Measurements from ENCODE around the gene SLC9A8.

Gene SLC9A8

DNA sequence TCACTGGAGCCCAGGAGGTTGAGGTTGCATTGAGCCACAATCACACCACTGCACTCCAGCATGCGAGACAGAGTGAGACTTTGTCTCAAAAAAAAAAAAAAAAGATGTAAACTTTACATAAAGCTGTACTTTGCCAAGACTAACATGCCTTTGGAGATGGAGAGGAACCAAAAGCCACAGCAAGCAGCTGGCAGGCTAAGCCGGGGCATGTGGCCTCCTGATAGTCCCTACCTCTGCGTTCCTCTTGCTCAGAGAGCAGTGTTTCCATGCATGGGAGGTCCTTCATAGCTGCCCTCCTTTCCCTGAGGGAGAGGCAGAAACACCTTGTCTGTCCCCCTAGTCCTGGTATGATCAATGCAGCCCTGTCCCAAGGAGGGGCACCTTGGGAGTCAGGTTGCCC, 67.5 kb downstream of the SLC9A8 start:
- Histone ChIP-seq H3K4me3 (ENCODE audit: insufficient read depth, low read length, poor library complexity, severe bottlenecking) (no peak overlapping the region), H4K20me1 (ENCODE audit: low read depth, low read length) (no peaks in the 10 kb centered on the region), H3F3A (ENCODE audit: insufficient read depth) (no peaks in the 10 kb centered on the region), H2AFZ (ENCODE audit: low read depth, low read length, severe bottlenecking) (no peak overlapping the region), H3K9ac (ENCODE audit: low read length) (no peak overlapping the region), H3K4me2 (ENCODE audit: low read depth, low read length, poor library complexity, severe bottlenecking) (no peak overlapping the region), H3K79me2 (ENCODE audit: insufficient read depth, low read length) (no peaks in the 10 kb centered on the region), H3K36me3 (ENCODE audit: low read length) (peaks cover 4% of the 10 kb centered on the region; the same call in 1 of the 2 replicates), H3K9me2 (replicated peaks; ENCODE audit: insufficient read depth, low read length) (no peaks in the 10 kb centered on the region), H3K27me3 (ENCODE audit: low read length) (no peaks in the 10 kb centered on the region), H3K27ac (ENCODE audit: low read depth, low read length) (no peak overlapping the region), H3K9me3 (ENCODE audit: insufficient read depth, low read length) (no peaks in the 10 kb centered on the region)
- no peak for TF ChIP-seq EZH2phosphoT487 (conservative IDR thresholded peaks at IDR 0.05; ENCODE audit: low read length)
- TF ChIP-seq, protein P1, sequence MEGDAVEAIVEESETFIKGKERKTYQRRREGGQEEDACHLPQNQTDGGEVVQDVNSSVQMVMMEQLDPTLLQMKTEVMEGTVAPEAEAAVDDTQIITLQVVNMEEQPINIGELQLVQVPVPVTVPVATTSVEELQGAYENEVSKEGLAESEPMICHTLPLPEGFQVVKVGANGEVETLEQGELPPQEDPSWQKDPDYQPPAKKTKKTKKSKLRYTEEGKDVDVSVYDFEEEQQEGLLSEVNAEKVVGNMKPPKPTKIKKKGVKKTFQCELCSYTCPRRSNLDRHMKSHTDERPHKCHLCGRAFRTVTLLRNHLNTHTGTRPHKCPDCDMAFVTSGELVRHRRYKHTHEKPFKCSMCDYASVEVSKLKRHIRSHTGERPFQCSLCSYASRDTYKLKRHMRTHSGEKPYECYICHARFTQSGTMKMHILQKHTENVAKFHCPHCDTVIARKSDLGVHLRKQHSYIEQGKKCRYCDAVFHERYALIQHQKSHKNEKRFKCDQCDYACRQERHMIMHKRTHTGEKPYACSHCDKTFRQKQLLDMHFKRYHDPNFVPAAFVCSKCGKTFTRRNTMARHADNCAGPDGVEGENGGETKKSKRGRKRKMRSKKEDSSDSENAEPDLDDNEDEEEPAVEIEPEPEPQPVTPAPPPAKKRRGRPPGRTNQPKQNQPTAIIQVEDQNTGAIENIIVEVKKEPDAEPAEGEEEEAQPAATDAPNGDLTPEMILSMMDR (IDR thresholded peaks at IDR 0.05; ENCODE audit: insufficient read depth, low read length, poor library complexity, severe bottlenecking), result no peak

DNA sequence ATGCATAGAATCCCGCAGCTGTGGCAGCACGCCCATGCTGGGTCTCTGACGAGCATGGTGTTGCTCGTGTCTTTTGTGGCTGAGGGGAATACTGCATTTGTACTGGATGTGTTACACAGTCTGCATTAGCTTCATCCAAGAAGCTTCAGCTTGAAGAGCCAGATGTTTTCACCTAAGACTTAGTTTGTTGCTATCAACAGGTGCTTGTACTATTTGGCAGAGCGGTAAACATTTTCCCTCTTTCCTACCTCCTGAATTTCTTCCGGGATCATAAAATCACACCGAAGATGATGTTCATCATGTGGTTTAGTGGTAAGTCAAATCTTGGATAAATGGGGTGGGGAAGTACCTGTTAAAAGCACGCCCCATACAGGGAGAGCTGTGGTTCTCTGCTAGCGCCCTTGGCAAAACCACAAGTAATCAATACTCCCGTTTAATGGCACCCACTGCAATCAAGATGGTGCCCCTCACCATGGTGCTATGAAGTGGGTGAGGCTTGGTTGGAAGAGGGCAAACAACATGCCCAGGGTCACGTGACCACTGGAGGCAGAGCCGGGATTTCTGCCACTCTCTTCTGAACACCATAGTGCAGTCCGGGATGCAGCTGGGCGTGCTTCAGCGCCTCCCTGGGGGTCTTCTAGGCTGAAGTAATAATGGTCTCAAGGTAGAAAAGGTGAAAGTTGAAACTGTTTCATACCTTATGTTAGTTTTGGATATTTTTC, 68.3 kb downstream of the SLC9A8 start:
- TF ChIP-seq EZH2phosphoT487 (conservative IDR thresholded peaks at IDR 0.05; ENCODE audit: low read length), result no peak
- TF ChIP-seq, protein P1 (IDR thresholded peaks at IDR 0.05; ENCODE audit: insufficient read depth, low read length, poor library complexity, severe bottlenecking), result no peak
- H3K27me3 ChIP-seq (ENCODE audit: low read length), result no peaks in the 10 kb centered on the region
- H3F3A ChIP-seq (ENCODE audit: insufficient read depth), result no peaks in the 10 kb centered on the region
- H3K4me2 ChIP-seq (ENCODE audit: low read depth, low read length, poor library complexity, severe bottlenecking), result no peak overlapping the region
- no peak overlapping the region for H2AFZ ChIP-seq (ENCODE audit: low read depth, low read length, severe bottlenecking)
- H3K36me3 ChIP-seq (ENCODE audit: low read length), result peaks cover 4% of the 10 kb centered on the region; the same call in 1 of the 2 replicates
- H3K9ac ChIP-seq (ENCODE audit: low read length), result no peak overlapping the region
- no peaks in the 10 kb centered on the region for H3K9me2 ChIP-seq (replicated peaks; ENCODE audit: insufficient read depth, low read length)
- H3K27ac ChIP-seq (ENCODE audit: low read depth, low read length), result no peak overlapping the region
- no peaks in the 10 kb centered on the region for H3K79me2 ChIP-seq (ENCODE audit: insufficient read depth, low read length)
- no peaks in the 10 kb centered on the region for H3K9me3 ChIP-seq (ENCODE audit: insufficient read depth, low read length)
- H4K20me1 ChIP-seq (ENCODE audit: low read depth, low read length), result no peaks in the 10 kb centered on the region
- no peak overlapping the region for H3K4me3 ChIP-seq (ENCODE audit: insufficient read depth, low read length, poor library complexity, severe bottlenecking)

DNA sequence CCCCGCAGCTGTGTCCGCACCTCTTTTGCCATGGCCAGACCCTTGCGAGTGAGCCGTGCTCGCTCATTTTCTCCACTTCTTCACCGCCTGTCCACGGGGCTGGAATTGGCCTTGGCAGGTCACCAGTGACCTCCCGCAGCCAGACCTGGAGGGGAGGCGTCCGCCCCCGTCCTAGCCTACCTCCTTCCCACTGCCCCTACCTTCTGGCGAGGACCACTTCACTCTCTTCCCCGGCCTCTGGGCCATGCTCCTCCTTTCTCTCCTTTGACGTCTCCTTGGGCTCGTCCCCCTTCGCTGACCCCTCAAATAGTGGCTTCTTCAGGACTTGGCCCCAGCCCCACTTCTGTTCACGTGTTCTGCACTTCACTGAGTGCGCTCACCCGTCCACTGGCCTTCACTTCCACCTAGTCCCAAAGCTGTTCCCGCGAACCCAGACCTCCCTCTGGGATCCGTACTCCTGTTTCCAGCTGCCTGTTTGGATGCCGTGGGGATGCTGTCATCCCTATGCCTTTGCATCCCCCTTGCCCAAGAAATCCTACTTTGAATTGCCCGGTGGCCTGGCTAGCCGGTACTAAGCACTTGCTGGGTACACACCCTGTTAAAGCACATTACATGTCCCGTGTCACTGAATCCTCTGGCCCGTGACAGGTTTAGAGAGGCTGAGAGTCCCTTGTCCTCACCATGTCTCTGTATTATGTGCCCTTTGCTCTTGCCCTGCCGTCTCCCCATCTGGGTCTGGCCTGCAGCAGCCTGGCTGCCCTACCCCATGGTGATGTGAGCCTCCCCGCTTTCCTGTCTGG, 69.7 kb downstream of the SLC9A8 start:
- H4K20me1 ChIP-seq (ENCODE audit: low read depth, low read length), result no peaks in the 10 kb centered on the region
- H3F3A ChIP-seq (ENCODE audit: insufficient read depth), result no peaks in the 10 kb centered on the region
- no peak overlapping the region for H3K27ac ChIP-seq (ENCODE audit: low read depth, low read length)
- H3K27me3 ChIP-seq (ENCODE audit: low read length), result no peaks in the 10 kb centered on the region
- H3K79me2 ChIP-seq (ENCODE audit: insufficient read depth, low read length), result no peaks in the 10 kb centered on the region
- H3K4me3 ChIP-seq (ENCODE audit: insufficient read depth, low read length, poor library complexity, severe bottlenecking), result no peak overlapping the region
- H3K4me2 ChIP-seq (ENCODE audit: low read depth, low read length, poor library complexity, severe bottlenecking), result no peak overlapping the region
- H3K9ac ChIP-seq (ENCODE audit: low read length), result no peak overlapping the region
- peaks cover 4% of the 10 kb centered on the region; the same call in 1 of the 2 replicates for H3K36me3 ChIP-seq (ENCODE audit: low read length)
- H3K9me2 ChIP-seq (replicated peaks; ENCODE audit: insufficient read depth, low read length), result no peaks in the 10 kb centered on the region
- no peaks in the 10 kb centered on the region for H3K9me3 ChIP-seq (ENCODE audit: insufficient read depth, low read length)
- H2AFZ ChIP-seq (ENCODE audit: low read depth, low read length, severe bottlenecking), result no peak overlapping the region
- TF ChIP-seq EZH2phosphoT487 (conservative IDR thresholded peaks at IDR 0.05; ENCODE audit: low read length), result no peak
- TF ChIP-seq, protein P1 (IDR thresholded peaks at IDR 0.05; ENCODE audit: insufficient read depth, low read length, poor library complexity, severe bottlenecking), result no peak
